GM23338 (cell line): Measurements from ENCODE around the gene STAMBPL1. TPM values are rescaled to one million over a fixed set of nuclear protein-coding genes. Genes with fewer than 3 reads are reported as not detected.

Experiments
- ATAC-seq: fragments of 200-7000 bp; cut with Tn5 transposase; 3 replicates; pipeline ENCODE4 v1.9.1; 2020
- DNase-seq: peaks from one replicate; pipeline ENCODE4 v3.0.0-alpha.2; 2015; ENCODE audit warnings: low spot score
- H2AFZ ChIP-seq: fragments of 200-600 bp; sonication (generic); 2 replicates; pipeline ENCODE4 v1.8.0; 2016; ENCODE audit warnings: antibody characterized with exemption, mild to moderate bottlenecking, moderate library complexity
- H3F3A ChIP-seq: fragments of 200-600 bp; sonication (generic); replicated peaks from 2 replicates; pipeline ENCODE4 v1.8.0; 2017; ENCODE audit warnings: antibody characterized with exemption, mixed run types, low read depth
- H3K27ac ChIP-seq: fragments of 200-600 bp; sonication (generic); 2 replicates; pipeline ENCODE4 v1.6.1; 2016; ENCODE audit warnings: low read depth
- H3K27me3 ChIP-seq: fragments of 200-600 bp; sonication (generic); 2 replicates; pipeline ENCODE4 v1.8.0; 2016; ENCODE audit warnings: mild to moderate bottlenecking, mixed run types, moderate library complexity; ENCODE audit not compliant: insufficient read depth
- H3K36me3 ChIP-seq: fragments of 200-600 bp; sonication (generic); 2 replicates; pipeline ENCODE4 v1.8.0; 2016; ENCODE audit warnings: mild to moderate bottlenecking; ENCODE audit not compliant: insufficient read depth
- H3K4me1 ChIP-seq: fragments of 200-600 bp; sonication (generic); 2 replicates; pipeline ENCODE4 v1.8.0; 2016; ENCODE audit warnings: mild to moderate bottlenecking, moderate library complexity; ENCODE audit not compliant: insufficient read depth
- H3K4me2 ChIP-seq: fragments of 200-600 bp; sonication (generic); 2 replicates; pipeline ENCODE4 v1.7.1; 2017; ENCODE audit warnings: mixed run types
- H3K4me3 ChIP-seq: fragments of 200-600 bp; sonication (generic); 2 replicates; pipeline ENCODE4 v1.6.1; 2016; ENCODE audit warnings: mixed run types
- H3K79me2 ChIP-seq: fragments of 200-600 bp; sonication (generic); replicated peaks from 2 replicates; pipeline ENCODE4 v1.8.0; 2017; ENCODE audit warnings: mild to moderate bottlenecking; ENCODE audit not compliant: insufficient read depth
- H3K9me2 ChIP-seq: fragments of 200-600 bp; sonication (generic); 2 replicates; pipeline ENCODE4 v1.8.0; 2017; ENCODE audit not compliant: insufficient read depth
- H4K20me1 ChIP-seq: fragments of 200-600 bp; sonication (generic); replicated peaks from 2 replicates; pipeline ENCODE4 v1.8.0; 2017; ENCODE audit warnings: mild to moderate bottlenecking; ENCODE audit not compliant: insufficient read depth
- H3K27ac Mint-ChIP-seq: 2 replicates; pipeline ENCODE4 v1.8.0; 2020; ENCODE audit warnings: inconsistent platforms, mild to moderate bottlenecking, moderate library complexity, mixed read lengths
- H3K27me3 Mint-ChIP-seq: 3 replicates; pipeline ENCODE4 v1.8.0; 2022; ENCODE audit warnings: low read depth, mild to moderate bottlenecking, moderate library complexity, mixed read lengths, inconsistent platforms; ENCODE audit not compliant: insufficient read depth, poor library complexity
- H3K36me3 Mint-ChIP-seq: 3 replicates; pipeline ENCODE4 v1.8.0; 2021; ENCODE audit warnings: low read depth, mild to moderate bottlenecking, inconsistent platforms, moderate library complexity, mixed read lengths
- H3K4me1 Mint-ChIP-seq: 3 replicates; pipeline ENCODE4 v1.8.0; 2020; ENCODE audit warnings: mild to moderate bottlenecking, inconsistent platforms, mixed read lengths
- H3K4me3 Mint-ChIP-seq: 3 replicates; pipeline ENCODE4 v1.8.0; 2021; ENCODE audit warnings: moderate library complexity, mild to moderate bottlenecking, inconsistent platforms, mixed read lengths
- H3K9me3 Mint-ChIP-seq: 3 replicates; pipeline ENCODE4 v1.8.0; 2020; ENCODE audit warnings: moderate library complexity, mild to moderate bottlenecking, inconsistent platforms, mixed read lengths
- EZH2 ChIP-seq: fragments of 200-600 bp; sonication (generic); IDR thresholded peaks from one replicate; pipeline ENCODE4 v1.8.0; 2017; ENCODE audit warnings: antibody characterized with exemption, mild to moderate bottlenecking, low read depth; ENCODE audit not compliant: unreplicated experiment
- JUNB ChIP-seq: IDR thresholded peaks from one replicate; pipeline ENCODE4 v1.6.1; 2016; ENCODE audit warnings: antibody characterized with exemption; ENCODE audit not compliant: unreplicated experiment
- POLR2AphosphoS5 ChIP-seq: IDR thresholded peaks from 2 replicates; pipeline ENCODE4 v1.6.1; 2016; ENCODE audit warnings: antibody characterized with exemption, low read depth
- STAT1 ChIP-seq: IDR thresholded peaks from one replicate; pipeline ENCODE4 v1.6.1; 2016; ENCODE audit warnings: antibody characterized with exemption; ENCODE audit not compliant: unreplicated experiment
- ZNF114 ChIP-seq: fragments of 250-450 bp; sonication (Bioruptor Pico); IDR thresholded peaks from 2 replicates; pipeline ENCODE4 v1.5.0; 2020; ENCODE audit warnings: mild to moderate bottlenecking, moderate library complexity
- ZNF331 ChIP-seq: fragments of 250-450 bp; sonication (Bioruptor Pico); IDR thresholded peaks from 2 replicates; pipeline ENCODE4 v1.5.0; 2020; ENCODE audit warnings: low read depth, mild to moderate bottlenecking, moderate library complexity
- polyA plus RNA-seq: library from polyadenylated mRNA; unstranded; fragments of >200 nt; fragmentation: Nextera tagmentation; extraction: Ambion mirVana; gene quantifications from 2 replicates; pipeline ENCODE4 v1.2.1, GENCODE V29; 2016
- total RNA-seq: library from RNA; depleted of rRNA; stranded (reverse); fragments of >200 nt; shearing (Covaris generic); gene quantifications from 2 replicates; pipeline ENCODE4 v1.2.3, GENCODE V29; 2014
- TF ChIP-seq, protein P1 (sequence below): fragments of 250-450 bp; sonication (Bioruptor Pico); IDR thresholded peaks from 2 replicates; pipeline ENCODE4 v1.5.0; 2020; ENCODE audit warnings: mild to moderate bottlenecking, moderate library complexity
- TF ChIP-seq, protein P2 (sequence below): IDR thresholded peaks from one replicate; pipeline ENCODE4 v1.6.1; 2018; ENCODE audit warnings: antibody characterized with exemption; ENCODE audit not compliant: unreplicated experiment
- TF ChIP-seq, protein P3 (sequence below), 2 experiments: fragments of 200-600 bp in 1 of 2; sonication (generic) in 1 of 2; conservative IDR thresholded peaks; 2 replicates each; pipeline versions ENCODE4 v1.5.1 to v1.6.1; 2016 to 2017; ENCODE audit warnings: antibody characterized with exemption in 2 of 2, low read depth in 2 of 2, mild to moderate bottlenecking in 2 of 2, moderate library complexity in 1 of 2

STAMBPL1 gene
- total and polyA plus RNA-seq, 2 experiments from 2014 or later, result 2.5 to 11.5 TPM

DNA sequence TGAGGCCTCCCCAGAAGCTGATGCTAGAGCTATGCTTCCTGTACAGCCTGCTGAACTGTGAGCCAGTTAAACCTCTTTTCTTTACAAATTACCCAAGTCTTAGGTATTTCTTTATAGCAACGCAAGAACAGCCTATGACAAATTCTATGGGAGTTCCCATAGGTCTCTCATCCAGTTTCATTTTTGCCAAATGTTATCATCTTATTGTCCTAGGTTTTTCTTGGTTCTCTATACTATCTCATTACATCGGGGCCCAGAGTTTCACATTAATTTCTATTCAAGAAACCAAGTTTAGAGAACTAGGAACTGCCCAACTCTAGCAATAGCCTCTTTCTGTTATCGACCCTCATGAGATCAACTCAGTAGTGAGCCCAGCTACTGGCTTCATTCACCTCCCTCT is 56.6 kb downstream of the STAMBPL1 start:
- Mint-ChIP-seq H3K9me3 (no peaks in the 10 kb centered on the region), H3K27ac (no peak overlapping the region), H3K36me3 (no peaks in the 10 kb centered on the region), H3K4me1 (peaks cover 8% of the 10 kb centered on the region), H3K27me3 (peaks cover 7% of the 10 kb centered on the region), H3K4me3 (no peak overlapping the region)
- peaks cover 7% of the 10 kb centered on the region; the same call in 1 of the 2 replicates for H3K4me1 ChIP-seq
- H3K27ac ChIP-seq, result no peak overlapping the region
- no peak for DNase-seq
- H3F3A ChIP-seq, result no peaks in the 10 kb centered on the region
- no peaks in the 10 kb centered on the region for H3K9me2 ChIP-seq
- H4K20me1 ChIP-seq, result no peaks in the 10 kb centered on the region
- no peak for ATAC-seq
- no peak overlapping the region for H3K4me2 ChIP-seq
- no peak overlapping the region for H2AFZ ChIP-seq
- no peaks in the 10 kb centered on the region for H3K36me3 ChIP-seq
- H3K27me3 ChIP-seq, result no peaks in the 10 kb centered on the region
- H3K4me3 ChIP-seq, result no peak overlapping the region
- TF ChIP-seq EZH2 (no peak), JUNB (no peak), ZNF114 (CRISPR knock-in tag) (no peak), STAT1 (no peak), ZNF331 (CRISPR knock-in tag) (no peak)
- H3K79me2 ChIP-seq, result no peaks in the 10 kb centered on the region

DNA sequence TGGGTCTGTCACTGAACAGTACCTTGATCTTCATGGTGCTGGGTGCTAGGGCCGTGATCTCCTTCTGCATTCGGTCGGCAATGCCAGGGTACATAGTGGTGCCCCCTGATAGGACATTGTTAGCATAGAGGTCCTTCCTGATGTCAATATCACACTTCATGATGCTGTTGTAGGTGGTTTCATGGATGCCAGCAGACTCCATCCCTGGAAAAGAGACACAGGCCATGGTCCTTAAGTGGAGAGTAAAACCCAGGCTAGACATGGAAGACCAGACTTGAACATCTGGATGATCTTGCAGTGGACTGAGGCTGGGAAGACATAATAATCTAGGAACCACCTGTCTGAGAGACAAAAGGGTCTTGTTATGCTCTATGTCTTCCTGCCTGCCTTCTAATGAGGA is 58.0 kb downstream of the STAMBPL1 start:
- no peak overlapping the region for H3K4me3 ChIP-seq
- Mint-ChIP-seq H3K36me3 (no peaks in the 10 kb centered on the region), H3K4me3 (no peak overlapping the region), H3K27ac (no peak overlapping the region), H3K9me3 (no peaks in the 10 kb centered on the region), H3K4me1 (peaks cover 4% of the 10 kb centered on the region), H3K27me3 (peaks cover 3% of the 10 kb centered on the region)
- TF ChIP-seq POLR2AphosphoS5 (no peak), ZNF114 (CRISPR knock-in tag) (no peak), ZNF331 (CRISPR knock-in tag) (no peak), JUNB (no peak), STAT1 (no peak)
- TF ChIP-seq, protein P1, sequence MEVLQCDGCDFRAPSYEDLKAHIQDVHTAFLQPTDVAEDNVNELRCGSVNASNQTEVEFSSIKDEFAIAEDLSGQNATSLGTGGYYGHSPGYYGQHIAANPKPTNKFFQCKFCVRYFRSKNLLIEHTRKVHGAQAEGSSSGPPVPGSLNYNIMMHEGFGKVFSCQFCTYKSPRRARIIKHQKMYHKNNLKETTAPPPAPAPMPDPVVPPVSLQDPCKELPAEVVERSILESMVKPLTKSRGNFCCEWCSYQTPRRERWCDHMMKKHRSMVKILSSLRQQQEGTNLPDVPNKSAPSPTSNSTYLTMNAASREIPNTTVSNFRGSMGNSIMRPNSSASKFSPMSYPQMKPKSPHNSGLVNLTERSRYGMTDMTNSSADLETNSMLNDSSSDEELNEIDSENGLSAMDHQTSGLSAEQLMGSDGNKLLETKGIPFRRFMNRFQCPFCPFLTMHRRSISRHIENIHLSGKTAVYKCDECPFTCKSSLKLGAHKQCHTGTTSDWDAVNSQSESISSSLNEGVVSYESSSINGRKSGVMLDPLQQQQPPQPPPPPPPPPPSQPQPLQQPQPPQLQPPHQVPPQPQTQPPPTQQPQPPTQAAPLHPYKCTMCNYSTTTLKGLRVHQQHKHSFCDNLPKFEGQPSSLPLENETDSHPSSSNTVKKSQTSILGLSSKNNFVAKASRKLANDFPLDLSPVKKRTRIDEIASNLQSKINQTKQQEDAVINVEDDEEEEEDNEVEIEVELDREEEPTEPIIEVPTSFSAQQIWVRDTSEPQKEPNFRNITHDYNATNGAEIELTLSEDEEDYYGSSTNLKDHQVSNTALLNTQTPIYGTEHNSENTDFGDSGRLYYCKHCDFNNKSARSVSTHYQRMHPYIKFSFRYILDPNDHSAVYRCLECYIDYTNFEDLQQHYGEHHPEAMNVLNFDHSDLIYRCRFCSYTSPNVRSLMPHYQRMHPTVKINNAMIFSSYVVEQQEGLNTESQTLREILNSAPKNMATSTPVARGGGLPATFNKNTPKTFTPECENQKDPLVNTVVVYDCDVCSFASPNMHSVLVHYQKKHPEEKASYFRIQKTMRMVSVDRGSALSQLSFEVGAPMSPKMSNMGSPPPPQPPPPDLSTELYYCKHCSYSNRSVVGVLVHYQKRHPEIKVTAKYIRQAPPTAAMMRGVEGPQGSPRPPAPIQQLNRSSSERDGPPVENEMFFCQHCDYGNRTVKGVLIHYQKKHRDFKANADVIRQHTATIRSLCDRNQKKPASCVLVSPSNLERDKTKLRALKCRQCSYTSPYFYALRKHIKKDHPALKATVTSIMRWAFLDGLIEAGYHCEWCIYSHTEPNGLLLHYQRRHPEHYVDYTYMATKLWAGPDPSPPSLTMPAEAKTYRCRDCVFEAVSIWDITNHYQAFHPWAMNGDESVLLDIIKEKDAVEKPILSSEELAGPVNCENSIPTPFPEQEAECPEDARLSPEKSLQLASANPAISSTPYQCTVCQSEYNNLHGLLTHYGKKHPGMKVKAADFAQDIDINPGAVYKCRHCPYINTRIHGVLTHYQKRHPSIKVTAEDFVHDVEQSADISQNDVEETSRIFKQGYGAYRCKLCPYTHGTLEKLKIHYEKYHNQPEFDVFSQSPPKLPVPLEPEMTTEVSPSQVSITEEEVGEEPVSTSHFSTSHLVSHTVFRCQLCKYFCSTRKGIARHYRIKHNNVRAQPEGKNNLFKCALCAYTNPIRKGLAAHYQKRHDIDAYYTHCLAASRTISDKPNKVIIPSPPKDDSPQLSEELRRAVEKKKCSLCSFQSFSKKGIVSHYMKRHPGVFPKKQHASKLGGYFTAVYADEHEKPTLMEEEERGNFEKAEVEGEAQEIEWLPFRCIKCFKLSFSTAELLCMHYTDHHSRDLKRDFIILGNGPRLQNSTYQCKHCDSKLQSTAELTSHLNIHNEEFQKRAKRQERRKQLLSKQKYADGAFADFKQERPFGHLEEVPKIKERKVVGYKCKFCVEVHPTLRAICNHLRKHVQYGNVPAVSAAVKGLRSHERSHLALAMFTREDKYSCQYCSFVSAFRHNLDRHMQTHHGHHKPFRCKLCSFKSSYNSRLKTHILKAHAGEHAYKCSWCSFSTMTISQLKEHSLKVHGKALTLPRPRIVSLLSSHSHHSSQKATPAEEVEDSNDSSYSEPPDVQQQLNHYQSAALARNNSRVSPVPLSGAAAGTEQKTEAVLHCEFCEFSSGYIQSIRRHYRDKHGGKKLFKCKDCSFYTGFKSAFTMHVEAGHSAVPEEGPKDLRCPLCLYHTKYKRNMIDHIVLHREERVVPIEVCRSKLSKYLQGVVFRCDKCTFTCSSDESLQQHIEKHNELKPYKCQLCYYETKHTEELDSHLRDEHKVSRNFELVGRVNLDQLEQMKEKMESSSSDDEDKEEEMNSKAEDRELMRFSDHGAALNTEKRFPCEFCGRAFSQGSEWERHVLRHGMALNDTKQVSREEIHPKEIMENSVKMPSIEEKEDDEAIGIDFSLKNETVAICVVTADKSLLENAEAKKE, result no peak
- TF ChIP-seq, protein P2, sequence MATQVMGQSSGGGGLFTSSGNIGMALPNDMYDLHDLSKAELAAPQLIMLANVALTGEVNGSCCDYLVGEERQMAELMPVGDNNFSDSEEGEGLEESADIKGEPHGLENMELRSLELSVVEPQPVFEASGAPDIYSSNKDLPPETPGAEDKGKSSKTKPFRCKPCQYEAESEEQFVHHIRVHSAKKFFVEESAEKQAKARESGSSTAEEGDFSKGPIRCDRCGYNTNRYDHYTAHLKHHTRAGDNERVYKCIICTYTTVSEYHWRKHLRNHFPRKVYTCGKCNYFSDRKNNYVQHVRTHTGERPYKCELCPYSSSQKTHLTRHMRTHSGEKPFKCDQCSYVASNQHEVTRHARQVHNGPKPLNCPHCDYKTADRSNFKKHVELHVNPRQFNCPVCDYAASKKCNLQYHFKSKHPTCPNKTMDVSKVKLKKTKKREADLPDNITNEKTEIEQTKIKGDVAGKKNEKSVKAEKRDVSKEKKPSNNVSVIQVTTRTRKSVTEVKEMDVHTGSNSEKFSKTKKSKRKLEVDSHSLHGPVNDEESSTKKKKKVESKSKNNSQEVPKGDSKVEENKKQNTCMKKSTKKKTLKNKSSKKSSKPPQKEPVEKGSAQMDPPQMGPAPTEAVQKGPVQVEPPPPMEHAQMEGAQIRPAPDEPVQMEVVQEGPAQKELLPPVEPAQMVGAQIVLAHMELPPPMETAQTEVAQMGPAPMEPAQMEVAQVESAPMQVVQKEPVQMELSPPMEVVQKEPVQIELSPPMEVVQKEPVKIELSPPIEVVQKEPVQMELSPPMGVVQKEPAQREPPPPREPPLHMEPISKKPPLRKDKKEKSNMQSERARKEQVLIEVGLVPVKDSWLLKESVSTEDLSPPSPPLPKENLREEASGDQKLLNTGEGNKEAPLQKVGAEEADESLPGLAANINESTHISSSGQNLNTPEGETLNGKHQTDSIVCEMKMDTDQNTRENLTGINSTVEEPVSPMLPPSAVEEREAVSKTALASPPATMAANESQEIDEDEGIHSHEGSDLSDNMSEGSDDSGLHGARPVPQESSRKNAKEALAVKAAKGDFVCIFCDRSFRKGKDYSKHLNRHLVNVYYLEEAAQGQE, result no peak
- TF ChIP-seq, protein P3, sequence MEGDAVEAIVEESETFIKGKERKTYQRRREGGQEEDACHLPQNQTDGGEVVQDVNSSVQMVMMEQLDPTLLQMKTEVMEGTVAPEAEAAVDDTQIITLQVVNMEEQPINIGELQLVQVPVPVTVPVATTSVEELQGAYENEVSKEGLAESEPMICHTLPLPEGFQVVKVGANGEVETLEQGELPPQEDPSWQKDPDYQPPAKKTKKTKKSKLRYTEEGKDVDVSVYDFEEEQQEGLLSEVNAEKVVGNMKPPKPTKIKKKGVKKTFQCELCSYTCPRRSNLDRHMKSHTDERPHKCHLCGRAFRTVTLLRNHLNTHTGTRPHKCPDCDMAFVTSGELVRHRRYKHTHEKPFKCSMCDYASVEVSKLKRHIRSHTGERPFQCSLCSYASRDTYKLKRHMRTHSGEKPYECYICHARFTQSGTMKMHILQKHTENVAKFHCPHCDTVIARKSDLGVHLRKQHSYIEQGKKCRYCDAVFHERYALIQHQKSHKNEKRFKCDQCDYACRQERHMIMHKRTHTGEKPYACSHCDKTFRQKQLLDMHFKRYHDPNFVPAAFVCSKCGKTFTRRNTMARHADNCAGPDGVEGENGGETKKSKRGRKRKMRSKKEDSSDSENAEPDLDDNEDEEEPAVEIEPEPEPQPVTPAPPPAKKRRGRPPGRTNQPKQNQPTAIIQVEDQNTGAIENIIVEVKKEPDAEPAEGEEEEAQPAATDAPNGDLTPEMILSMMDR (conservative IDR thresholded peaks at IDR 0.05; ENCODE audit: low read depth in 2 of 2), result no peak
- no peaks in the 10 kb centered on the region for H3K79me2 ChIP-seq
- H3K27me3 ChIP-seq, result no peaks in the 10 kb centered on the region
- H3F3A ChIP-seq, result no peaks in the 10 kb centered on the region
- no peak overlapping the region for H3K27ac ChIP-seq
- ATAC-seq, result no peak
- 0 out of 2 replicates have a peak, but pooled peaks cover 4% of the 10 kb centered on the region for H3K4me1 ChIP-seq
- no peak overlapping the region for H2AFZ ChIP-seq
- no peak for DNase-seq
- no peaks in the 10 kb centered on the region for H3K36me3 ChIP-seq
- no peaks in the 10 kb centered on the region for H3K9me2 ChIP-seq
- no peak overlapping the region for H3K4me2 ChIP-seq
- no peaks in the 10 kb centered on the region for H4K20me1 ChIP-seq
